Neural cell (in vitro differentiated cells): ENCODE data around the gene BSCL2. TPM values are rescaled to one million over a fixed set of nuclear protein-coding genes. Genes with fewer than 3 reads are reported as not detected.

Experiments
- H2AFZ ChIP-seq: fragments of 200-600, 300-800 bp; sonication (generic), shearing (Covaris generic); 2 replicates; pipeline ENCODE4 v1.6.0; 2014; ENCODE audit warnings: low read depth, mild to moderate bottlenecking, antibody characterized with exemption, low read length, moderate library complexity
- H3F3A ChIP-seq: fragments of 200-600 bp; shearing (Covaris generic); 2 replicates; pipeline ENCODE4 v1.6.1; 2016; ENCODE audit warnings: mild to moderate bottlenecking, moderate library complexity, mixed read lengths, antibody characterized with exemption, low read length; ENCODE audit not compliant: insufficient read depth, poor library complexity, severe bottlenecking
- H3K27ac ChIP-seq: fragments of 200-600, 300-800 bp; sonication (generic), shearing (Covaris generic); 2 replicates; pipeline ENCODE4 v1.5.1; 2014; ENCODE audit warnings: mild to moderate bottlenecking, low read length, moderate library complexity
- H3K27me3 ChIP-seq: fragments of 300-800, 200-600 bp; sonication (generic), shearing (Covaris generic); 2 replicates; pipeline ENCODE4 v1.6.0; 2014; ENCODE audit warnings: mild to moderate bottlenecking, low read depth, low read length, moderate library complexity; ENCODE audit not compliant: insufficient read depth
- H3K36me3 ChIP-seq: fragments of 300-800, 200-600 bp; sonication (generic), shearing (Covaris generic); 2 replicates; pipeline ENCODE4 v1.5.1; 2014; ENCODE audit warnings: mild to moderate bottlenecking, antibody characterized with exemption, low read length, moderate library complexity; ENCODE audit not compliant: insufficient read depth
- H3K4me2 ChIP-seq: fragments of 300-800, 200-600 bp; sonication (generic), shearing (Covaris generic); 2 replicates; pipeline ENCODE4 v1.6.0; 2014; ENCODE audit warnings: mild to moderate bottlenecking, low read length
- H3K4me3 ChIP-seq: fragments of 300-800, 200-600 bp; sonication (generic), shearing (Covaris generic); 2 replicates; pipeline ENCODE4 v1.5.1; 2014; ENCODE audit warnings: mild to moderate bottlenecking, low read length, moderate library complexity
- H3K79me2 ChIP-seq: fragments of 200-600 bp; shearing (Covaris generic); replicated peaks from 2 replicates; pipeline ENCODE4 v1.6.0; 2014; ENCODE audit warnings: mild to moderate bottlenecking, low read length, moderate library complexity; ENCODE audit not compliant: insufficient read depth
- H3K9ac ChIP-seq: fragments of 300-800, 200-600 bp; sonication (generic), shearing (Covaris generic); 2 replicates; pipeline ENCODE4 v1.6.1; 2016; ENCODE audit warnings: mild to moderate bottlenecking, low read length, mixed read lengths
- H3K9me2 ChIP-seq: fragments of 200-600 bp; shearing (Covaris generic); 2 replicates; pipeline ENCODE4 v1.6.1; 2016; ENCODE audit warnings: mild to moderate bottlenecking, low read length, mixed read lengths; ENCODE audit not compliant: insufficient read depth
- H3K9me3 ChIP-seq: fragments of 200-600, 300-800 bp; sonication (generic), shearing (Covaris generic); 2 replicates; pipeline ENCODE4 v1.6.1; 2016; ENCODE audit warnings: mild to moderate bottlenecking, mixed run types, low read length, moderate library complexity, mixed read lengths
- H4K20me1 ChIP-seq: fragments of 200-600 bp; shearing (Covaris generic); 2 replicates; pipeline ENCODE4 v1.6.1; 2016; ENCODE audit warnings: mild to moderate bottlenecking, mixed run types; ENCODE audit not compliant: insufficient read depth
- CTCF ChIP-seq: fragments of 450-650 bp; IDR thresholded peaks from 2 replicates; pipeline ENCODE4 v1.5.1; 2014; ENCODE audit warnings: antibody characterized with exemption, mild to moderate bottlenecking, moderate library complexity; ENCODE audit not compliant: poor library complexity, severe bottlenecking
- EP300 ChIP-seq: fragments of 450-650 bp; conservative IDR thresholded peaks from 2 replicates; pipeline ENCODE4 v1.6.1; 2014; ENCODE audit warnings: antibody characterized with exemption, mild to moderate bottlenecking, moderate library complexity; ENCODE audit not compliant: poor library complexity, severe bottlenecking
- EZH2 ChIP-seq: fragments of 200-600, 300-800 bp; shearing (Covaris generic), sonication (generic); IDR thresholded peaks from 2 replicates; pipeline ENCODE4 v1.6.1; 2014; ENCODE audit warnings: antibody characterized with exemption, low read length, borderline replicate concordance, mild to moderate bottlenecking; ENCODE audit not compliant: insufficient read depth, poor library complexity, severe bottlenecking
- MXI1 ChIP-seq: fragments of 450-650 bp; conservative IDR thresholded peaks from 2 replicates; pipeline ENCODE4 v1.6.1; 2014; ENCODE audit warnings: antibody characterized with exemption, mild to moderate bottlenecking; ENCODE audit not compliant: poor library complexity, severe bottlenecking
- POLR2AphosphoS5 ChIP-seq: IDR thresholded peaks from 2 replicates; pipeline ENCODE4 v1.6.1; 2012
- RAD21 ChIP-seq: fragments of 450-650 bp; conservative IDR thresholded peaks from 2 replicates; pipeline ENCODE4 v1.6.1; 2014; ENCODE audit warnings: antibody characterized with exemption, mild to moderate bottlenecking, moderate library complexity
- REST ChIP-seq: IDR thresholded peaks from 2 replicates; pipeline ENCODE4 v1.6.1; 2012; ENCODE audit warnings: borderline replicate concordance
- SMC3 ChIP-seq: fragments of 450-650 bp; conservative IDR thresholded peaks from 2 replicates; pipeline ENCODE4 v1.6.1; 2014; ENCODE audit warnings: antibody characterized with exemption, mild to moderate bottlenecking, moderate library complexity; ENCODE audit not compliant: poor library complexity
- TAF1 ChIP-seq: IDR thresholded peaks from 2 replicates; pipeline ENCODE4 v1.6.1; 2012; ENCODE audit warnings: low read depth
- polyA minus RNA-seq: library from RNA; depleted of rRNA, polyadenylated mRNA; stranded (reverse); fragments of >200 nt; gene quantifications from 2 replicates; pipeline ENCODE4 v1.2.3, GENCODE V29; 2014
- polyA plus RNA-seq: library from polyadenylated mRNA; depleted of rRNA; stranded (reverse); fragments of >200 nt; gene quantifications from 2 replicates; pipeline ENCODE4 v1.2.3, GENCODE V29; 2014

The BSCL2 gene
- polyA plus RNA-seq (304 and 305 TPM in 2 replicates), polyA minus RNA-seq (170 and 176 TPM in 2 replicates)

- Histone ChIP-seq H2AFZ (no peak within 1 kb of the TSS), H3F3A (peaks cover 6% of the 10 kb centered on the region), H3K27ac (peak within 1 kb of the TSS; percentile 96), H3K79me2 (peaks cover 40% of the 10 kb centered on the region), H3K9me3 (no peaks in the 10 kb centered on the region), H3K9me2 (no peaks in the 10 kb centered on the region), H4K20me1 (no peaks in the 10 kb centered on the region), H3K27me3 (no peaks in the 10 kb centered on the region), H3K36me3 (peaks cover 11% of the 10 kb centered on the region), H3K4me3 (peak within 1 kb of the TSS; percentile 75), H3K9ac (peak within 1 kb of the TSS; percentile 99), H3K4me2 (peak within 1 kb of the TSS; percentile 98)
- TF ChIP-seq MXI1 (peak; percentile 67), REST (no peak), POLR2AphosphoS5 (peak; percentile 90), CTCF (peak; percentile 39), EP300 (peak; percentile 93), RAD21 (peak; percentile 49), TAF1 (peak; percentile 73), EZH2 (no peak), SMC3 (peak; percentile 55)
These were observed at the start of gene BSCL2, which contains the start of gene GNG3 for GRCh38 chr11:62707277-62707861. BSCL2 (minus strand) TSS chr11:62707424; CDS start chr11:62707195, 229 bp downstream. GNG3 (plus strand) TSS chr11:62707676; CDS start chr11:62708296, 620 bp downstream.

- no peaks in the 10 kb centered on the region for H3K36me3 ChIP-seq
- H3K4me2 ChIP-seq = no peak overlapping the region
- H3F3A ChIP-seq = no peaks in the 10 kb centered on the region
- H3K9ac ChIP-seq = no peak overlapping the region
- no peaks in the 10 kb centered on the region for H4K20me1 ChIP-seq
- no peaks in the 10 kb centered on the region for H3K9me2 ChIP-seq
- H3K27me3 ChIP-seq = no peaks in the 10 kb centered on the region
- no peak overlapping the region for H2AFZ ChIP-seq
- TF ChIP-seq EZH2 (no peak), MXI1 (no peak), CTCF (no peak), TAF1 (no peak), SMC3 (no peak), RAD21 (no peak), EP300 (no peak), POLR2AphosphoS5 (no peak), REST (no peak)
- H3K9me3 ChIP-seq = no peaks in the 10 kb centered on the region
- peak overlapping the region; percentile 95 for H3K27ac ChIP-seq
- peaks cover 5% of the 10 kb centered on the region for H3K79me2 ChIP-seq
- H3K4me3 ChIP-seq = no peak overlapping the region
These were observed 47.9 kb upstream of the BSCL2 start for GRCh38 chr11:62755086-62755615.
